ENCODE results near the gene EDN1. TPM values are rescaled to one million over a fixed set of nuclear protein-coding genes. Genes with fewer than 3 reads are reported as not detected.

EDN1 gene
- polyA plus RNA-seq, 3 donors, result 0.11 to 0.71 TPM; not detected in 1

- Histone ChIP-seq H2AFZ (ENCODE audit: insufficient read depth, low read depth, low read length, poor library complexity, severe bottlenecking) (no peak overlapping the region), H3K4me2 (replicated peaks; ENCODE audit: extremely low read depth, low read length, poor library complexity, severe bottlenecking) (no peak overlapping the region)
Measured at GRCh38 chr6:12324099-12324498, 33.9 kb downstream of the EDN1 start.

GRCh38 chr6:12324748-12325147 is 34.6 kb downstream of the EDN1 start:
- Mint-ChIP-seq H3K4me1 (peaks cover 3% of the 10 kb centered on the region), H3K27me3 (ENCODE audit: low read depth in 3 of 3) (peaks cover 3 to 10% (median 9%) of the 10 kb centered on the region in 3 donors)
- TF ChIP-seq CTCF (IDR thresholded peaks at IDR 0.05), result no peak

More at GRCh38 chr6:12324099-12324498, 33.9 kb downstream of the EDN1 start:
- Mint-ChIP-seq H3K27me3 (ENCODE audit: low read depth in 3 of 3) (peaks cover 3 to 13% (median 9%) of the 10 kb centered on the region in 3 donors), H3K4me3 (no peak overlapping the region), H3K27ac (no peak overlapping the region), H3K36me3 (no peaks in the 10 kb centered on the region), H3K4me1 (peaks cover 3% of the 10 kb centered on the region), H3K9me3 (peaks cover 0 to 6% (median 0%) of the 10 kb centered on the region in 7 donors)
- 80% methylated on average over 3 of the region's 3 CpGs for WGBS (ENCODE audit: insufficient coverage)
- Histone ChIP-seq H3K4me3 (replicated peaks in 1 of 3; ENCODE audit: low read depth in 2 of 3, low read length in 3 of 3) (no peak overlapping the region), H3K27me3 (ENCODE audit: control insufficient read depth in 2 of 2, insufficient read depth in 2 of 2, low read length in 2 of 2) (no peaks in the 10 kb centered on the region), H3K4me1 (ENCODE audit: control insufficient read depth in 1 of 2, insufficient read depth in 2 of 2, low read length in 2 of 2) (no peaks in the 10 kb centered on the region), H3K27ac (ENCODE audit: low read depth in 1 of 2, low read length in 2 of 2) (no peak overlapping the region), H4K20me1 (ENCODE audit: insufficient read depth, low read length) (no peaks in the 10 kb centered on the region), H3K79me2 (ENCODE audit: insufficient read depth, low read length) (no peaks in the 10 kb centered on the region), H3K9ac (ENCODE audit: insufficient read depth, low read length, poor library complexity, severe bottlenecking) (no peak overlapping the region), H3K9me3 (replicated peaks in 1 of 2; ENCODE audit: control insufficient read depth in 1 of 2, insufficient read depth in 1 of 2, low read length in 2 of 2) (peaks cover 0 to 1% of the 10 kb centered on the region in 2 donors), H3K36me3 (replicated peaks in 1 of 2; ENCODE audit: control insufficient read depth in 1 of 2, insufficient read depth in 2 of 2, low read length in 2 of 2) (no peaks in the 10 kb centered on the region)
- TF ChIP-seq CTCF (IDR thresholded peaks at IDR 0.05), result no peak
- no peak for DNase-seq
- intact Hi-C loops (cut with micrococcal nuclease), result no loop called here

More at GRCh38 chr6:12324748-12325147, 34.6 kb downstream of the EDN1 start:
- Histone ChIP-seq H3K9ac (ENCODE audit: insufficient read depth, low read length, poor library complexity, severe bottlenecking) (no peak overlapping the region), H3K79me2 (ENCODE audit: insufficient read depth, low read length) (no peaks in the 10 kb centered on the region), H3K4me2 (replicated peaks; ENCODE audit: extremely low read depth, low read length, poor library complexity, severe bottlenecking) (no peak overlapping the region), H3K27ac (ENCODE audit: low read depth in 1 of 2, low read length in 2 of 2) (no peak overlapping the region), H3K4me3 (replicated peaks in 1 of 3; ENCODE audit: low read depth in 2 of 3, low read length in 3 of 3) (no peak overlapping the region), H2AFZ (ENCODE audit: insufficient read depth, low read depth, low read length, poor library complexity, severe bottlenecking) (no peak overlapping the region), H3K36me3 (replicated peaks in 1 of 2; ENCODE audit: control insufficient read depth in 1 of 2, insufficient read depth in 2 of 2, low read length in 2 of 2) (no peaks in the 10 kb centered on the region), H3K27me3 (ENCODE audit: control insufficient read depth in 2 of 2, insufficient read depth in 2 of 2, low read length in 2 of 2) (no peaks in the 10 kb centered on the region), H3K9me3 (replicated peaks in 1 of 2; ENCODE audit: control insufficient read depth in 1 of 2, insufficient read depth in 1 of 2, low read length in 2 of 2) (no peaks in the 10 kb centered on the region), H3K4me1 (ENCODE audit: control insufficient read depth in 1 of 2, insufficient read depth in 2 of 2, low read length in 2 of 2) (no peaks in the 10 kb centered on the region), H4K20me1 (ENCODE audit: insufficient read depth, low read length) (no peaks in the 10 kb centered on the region)
- H3K4me3 Mint-ChIP-seq, result no peak overlapping the region
- H3K9me3 Mint-ChIP-seq, result peaks cover 0 to 6% (median 0%) of the 10 kb centered on the region in 7 donors
- no peak for DNase-seq
- intact Hi-C loops (cut with micrococcal nuclease), result no loop called here
- no peaks in the 10 kb centered on the region for H3K36me3 Mint-ChIP-seq
- no peak overlapping the region for H3K27ac Mint-ChIP-seq

Measured in CD14-positive monocyte (primary cell).